Lower leg skin (tissue), 4 donors: Measurements from ENCODE around the gene ECE1. TPM values are rescaled to one million over a fixed set of nuclear protein-coding genes. Genes with fewer than 3 reads are reported as not detected.
"Not testable (repeated sequence)": the region's sequence is repeated elsewhere in the genome, so short reads cannot be mapped to it uniquely, and the experiment has no call there.

Experiments
- DNase-seq, 2 donors: peaks; one replicate each; pipeline ENCODE4 v3.0.0-alpha.2; 2019; ENCODE audit warnings: low spot score in 2 of 2
- H3K4me3 ChIP-seq: fragments of 200-600 bp; sonication (generic); 2 replicates; pipeline ENCODE4 v1.5.1; 2017; ENCODE audit warnings: mild to moderate bottlenecking, low read depth; ENCODE audit not compliant: poor library complexity, severe bottlenecking
- CTCF ChIP-seq, 3 donors: fragments of 450-650 bp; IDR thresholded peaks; one replicate each; pipeline ENCODE4 v1.5.1; 2016; ENCODE audit warnings: antibody characterized with exemption in 3 of 3, mild to moderate bottlenecking in 3 of 3, moderate library complexity in 2 of 3
- POLR2A ChIP-seq, 2 donors: fragments of 450-650 bp; IDR thresholded peaks; one replicate each; pipeline ENCODE4 v1.6.1; 2016 to 2017; ENCODE audit warnings: antibody characterized with exemption in 2 of 2, mild to moderate bottlenecking in 1 of 2, moderate library complexity in 1 of 2
- WGBS, 2 donors: methylation state at CpG; one replicate each; pipeline ENCODE4 v1.1.5; 2018; 5-methylcytosine and 5-hydroxymethylcytosine counted together
- intact Hi-C: fragments of 100-400 bp; cut with DNase I; formaldehyde crosslinking; loops from one replicate; pipeline ENCODE4 v1.15.0; 2023; ENCODE audit warnings: low total_unique reads
- total RNA-seq, 4 donors: library from RNA; depleted of rRNA; stranded (reverse); fragments of >200 nt; gene quantifications; one replicate each; pipeline ENCODE4 v1.1.0, GENCODE V29; 2016

ECE1 gene
- total RNA-seq, 4 donors from 2014 or later = 37.1 to 68.9 (median 48.3) TPM

- DNase-seq = no peak
- TF ChIP-seq CTCF (IDR thresholded peaks at IDR 0.05) (no peak), POLR2A (IDR thresholded peaks at IDR 0.05) (no peak)
- H3K4me3 ChIP-seq = no peak overlapping the region
- intact Hi-C loops = loop anchor here (5.0 kb wide), 2 partner anchors 133 to 428 kb away; no protein-coding TSS in a partner anchor
- WGBS, 2 donors = 79% methylated on average over 4 of the region's 4 CpGs
Observed at GRCh38 chr1:21234779-21235178, 55.5 kb downstream of the ECE1 start.

- intact Hi-C loops = loop anchor here (5.0 kb wide), 2 partner anchors 134 to 429 kb away; no protein-coding TSS in a partner anchor
- no peak overlapping the region for H3K4me3 ChIP-seq
- no peak for TF ChIP-seq CTCF (IDR thresholded peaks at IDR 0.05)
- TF ChIP-seq POLR2A (IDR thresholded peaks at IDR 0.05) = no peak
- DNase-seq = no peak
- 74 to 81% methylated on average over 8 of the region's 8 CpGs for WGBS, 2 donors
Observed at GRCh38 chr1:21233490-21233889, 56.8 kb downstream of the ECE1 start.

DNA sequence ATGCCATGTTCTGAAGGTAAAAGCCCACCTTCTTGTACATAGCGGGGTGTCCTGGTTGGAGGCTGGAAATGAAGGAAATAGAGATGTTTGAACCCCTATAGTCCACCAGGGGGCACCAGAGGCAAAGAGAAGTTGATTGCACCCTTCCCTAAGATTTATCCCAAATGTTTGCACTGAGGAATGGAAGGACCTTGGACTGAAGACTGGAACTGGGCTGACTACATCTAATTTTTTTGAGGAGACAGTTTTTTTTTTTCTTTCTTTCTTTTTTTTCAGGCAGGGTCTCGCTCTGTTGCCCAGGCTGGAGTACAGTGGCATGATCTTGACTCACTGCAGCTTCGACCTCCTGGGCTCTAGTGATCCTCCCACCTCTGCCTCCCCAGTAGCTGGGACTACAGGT lies 58.2 kb downstream of the ECE1 start:
- no peak overlapping the region for H3K4me3 ChIP-seq
- intact Hi-C loops = loop anchor here (5.0 kb wide), 2 partner anchors 135 to 430 kb away; no protein-coding TSS in a partner anchor
- 72 to 78% methylated on average over 3 of the region's 3 CpGs for WGBS, 2 donors
- peak in 1 of 2 donors; percentile 53 for DNase-seq
- TF ChIP-seq POLR2A (IDR thresholded peaks at IDR 0.05) (no peak), CTCF (IDR thresholded peaks at IDR 0.05) (peak in 1 of 3 donors; percentile 64)

DNA sequence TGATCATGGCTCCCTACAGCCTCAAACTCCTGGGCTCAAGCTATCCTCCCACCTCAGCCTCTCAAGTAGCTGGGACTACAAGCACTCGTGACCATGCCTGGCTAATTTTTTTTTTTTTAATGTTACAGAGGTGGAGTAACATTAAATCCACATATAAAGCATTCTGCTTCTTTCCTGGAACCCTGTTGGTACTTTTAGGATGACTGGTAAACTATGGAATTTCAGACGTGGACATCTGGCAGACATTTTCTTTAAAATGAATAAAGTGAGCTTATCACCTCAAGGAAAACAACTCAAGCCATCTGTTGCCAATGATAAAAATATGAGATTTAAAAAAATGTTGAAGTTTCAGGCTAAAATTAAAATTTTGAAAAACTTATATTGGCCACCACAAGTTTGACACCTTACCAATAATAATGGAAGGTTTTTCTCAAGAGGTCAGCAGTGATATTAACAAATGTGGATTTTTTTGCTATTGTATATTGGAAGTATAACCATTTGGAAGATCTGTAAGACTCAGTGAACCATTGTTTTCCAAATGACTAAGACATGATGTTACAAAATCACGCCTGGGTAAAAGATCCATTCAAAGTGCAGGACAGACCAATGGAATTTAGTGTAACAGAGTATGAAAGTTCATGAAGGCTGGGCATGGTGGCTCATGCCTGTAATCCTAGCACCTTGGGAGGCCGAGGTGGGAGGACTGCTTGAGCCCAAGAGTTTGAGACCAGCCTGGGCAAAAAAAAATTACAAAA lies 60.8 kb downstream of the ECE1 start:
- intact Hi-C loops = no loop called here
- TF ChIP-seq CTCF (IDR thresholded peaks at IDR 0.05) (no peak), POLR2A (IDR thresholded peaks at IDR 0.05) (no peak)
- 90 to 91% methylated on average over 4 of the region's 4 CpGs for WGBS, 2 donors
- no peak for DNase-seq
- no peak overlapping the region for H3K4me3 ChIP-seq

DNA sequence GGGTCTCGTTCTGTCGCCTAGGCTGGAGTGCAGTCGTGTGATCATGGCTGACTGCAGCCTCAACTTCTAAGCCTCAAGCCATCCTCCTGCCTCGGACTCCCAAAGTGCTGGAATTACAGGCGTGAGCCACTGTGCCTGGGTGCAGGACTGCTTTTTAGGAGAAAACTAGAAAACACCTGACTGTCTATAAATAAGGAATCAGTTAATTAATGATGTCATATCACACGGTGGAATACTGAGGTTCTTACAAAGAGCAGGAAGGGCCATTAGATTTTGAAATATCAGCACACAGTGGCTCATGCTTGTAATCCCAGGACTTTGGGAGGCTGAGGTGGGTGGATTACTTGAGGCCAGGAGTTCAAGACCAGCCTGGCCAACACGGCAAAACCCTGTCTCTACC lies 62.0 kb downstream of the ECE1 start:
- H3K4me3 ChIP-seq, DNase-seq, intact Hi-C loops: not testable (repeated sequence)
- WGBS, 2 donors = 92 to 95% methylated on average over 7 of the region's 7 CpGs

GRCh38 chr1:21225065-21225464 lies 65.2 kb downstream of the ECE1 start:
- DNase-seq = no peak
- intact Hi-C loops = no loop called here
- TF ChIP-seq CTCF (IDR thresholded peaks at IDR 0.05) = no peak
- TF ChIP-seq POLR2A (IDR thresholded peaks at IDR 0.05) = no peak
- 95 to 98% methylated on average over 33 of the region's 33 CpGs for WGBS, 2 donors
- no peak overlapping the region for H3K4me3 ChIP-seq
